Trophoblast cell (in vitro differentiated cells and primary cell): ENCODE measurements around the gene AP1G2.

Source experiments
- DNase-seq, 2 donors: peaks; one replicate each; pipeline ENCODE4 v3.0.0-alpha.2; 2016
- H2AFZ ChIP-seq: 2 replicates; pipeline ENCODE4 v1.6.1; 2013; ENCODE audit warnings: low read length, moderate library complexity, mild to moderate bottlenecking; ENCODE audit not compliant: insufficient read depth, poor library complexity
- H2AK5ac ChIP-seq: 2 replicates; pipeline ENCODE4 v1.6.1; 2013; ENCODE audit warnings: mild to moderate bottlenecking, low read length
- H2BK120ac ChIP-seq: 2 replicates; pipeline ENCODE4 v1.6.1; 2013; ENCODE audit warnings: low read length, mild to moderate bottlenecking, moderate library complexity; ENCODE audit not compliant: insufficient read depth, poor library complexity
- H2BK12ac ChIP-seq: 2 replicates; pipeline ENCODE4 v1.6.1; 2013; ENCODE audit warnings: mild to moderate bottlenecking, low read length, moderate library complexity
- H2BK5ac ChIP-seq: 2 replicates; pipeline ENCODE4 v1.6.1; 2013; ENCODE audit warnings: low read length, low read depth, moderate library complexity, mild to moderate bottlenecking; ENCODE audit not compliant: poor library complexity
- H3K14ac ChIP-seq: 2 replicates; pipeline ENCODE4 v1.6.1; 2013; ENCODE audit warnings: mild to moderate bottlenecking, low read length
- H3K18ac ChIP-seq: 2 replicates; pipeline ENCODE4 v1.6.1; 2013; ENCODE audit warnings: mild to moderate bottlenecking, low read length
- H3K23ac ChIP-seq: 2 replicates; pipeline ENCODE4 v1.6.1; 2013; ENCODE audit warnings: low read length
- H3K27ac ChIP-seq: 2 replicates; pipeline ENCODE4 v1.5.1; 2013; ENCODE audit warnings: low read depth, mild to moderate bottlenecking, inconsistent platforms, low read length, moderate library complexity
- H3K27me3 ChIP-seq: 2 replicates; pipeline ENCODE4 v1.6.1; 2013; ENCODE audit warnings: inconsistent platforms, mild to moderate bottlenecking, low read length, moderate library complexity; ENCODE audit not compliant: insufficient read depth
- H3K36me3 ChIP-seq, 2 experiments: 1 replicate in 1 of 2; 2 replicates in 1 of 2; pipeline ENCODE4 v1.6.1; 2013; ENCODE audit warnings: low read length in 2 of 2, mild to moderate bottlenecking in 2 of 2, moderate library complexity in 1 of 2; ENCODE audit not compliant: insufficient read depth in 2 of 2, control insufficient read depth in 1 of 2
- H3K4ac ChIP-seq: 2 replicates; pipeline ENCODE4 v1.6.1; 2013; ENCODE audit warnings: low read depth, mild to moderate bottlenecking, low read length, moderate library complexity
- H3K4me1 ChIP-seq, 2 experiments: 1 replicate in 1 of 2; 2 replicates in 1 of 2; pipeline ENCODE4 v1.6.1; 2013; ENCODE audit warnings: low read length in 2 of 2, mild to moderate bottlenecking in 2 of 2, moderate library complexity in 1 of 2; ENCODE audit not compliant: insufficient read depth in 2 of 2, control insufficient read depth in 1 of 2
- H3K4me2 ChIP-seq: 2 replicates; pipeline ENCODE4 v1.6.1; 2013; ENCODE audit warnings: inconsistent platforms, mild to moderate bottlenecking, low read length, moderate library complexity
- H3K4me3 ChIP-seq: 2 replicates; pipeline ENCODE4 v1.5.1; 2013; ENCODE audit warnings: mild to moderate bottlenecking, low read depth, low read length, inconsistent platforms
- H3K79me1 ChIP-seq: one replicate; pipeline ENCODE4 v1.6.1; 2013; ENCODE audit warnings: low read length
- H3K79me2 ChIP-seq: 2 replicates; pipeline ENCODE4 v1.6.1; 2013; ENCODE audit warnings: low read length, mild to moderate bottlenecking; ENCODE audit not compliant: control insufficient read depth, insufficient read depth, poor library complexity
- H3K9ac ChIP-seq: 2 replicates; pipeline ENCODE4 v1.6.1; 2013; ENCODE audit warnings: mild to moderate bottlenecking, low read length
- H3K9me3 ChIP-seq: 2 replicates; pipeline ENCODE4 v1.6.1; 2013; ENCODE audit warnings: low read depth, mild to moderate bottlenecking, control low read depth, inconsistent platforms, low read length; ENCODE audit not compliant: insufficient read depth
- H4K12ac ChIP-seq: 2 replicates; pipeline ENCODE4 v1.6.1; 2013; ENCODE audit warnings: low read depth, mild to moderate bottlenecking, low read length, moderate library complexity
- H4K8ac ChIP-seq: 2 replicates; pipeline ENCODE4 v1.6.1; 2013; ENCODE audit warnings: low read depth, mild to moderate bottlenecking, low read length, moderate library complexity
- H4K91ac ChIP-seq: one replicate; pipeline ENCODE4 v1.6.1; 2013; ENCODE audit warnings: low read depth, mild to moderate bottlenecking, low read length, moderate library complexity
- WGBS: extraction: QIAGEN DNeasy Blood & Tissue Kit; methylation state at CpG from one replicate; pipeline ENCODE4 v1.1.7; 2013; ENCODE audit warnings: missing lambda C conversion rate; ENCODE audit not compliant: insufficient read length, insufficient coverage; ENCODE audit errors: extremely low coverage; 5-methylcytosine and 5-hydroxymethylcytosine counted together

The AP1G2 gene

DNA sequence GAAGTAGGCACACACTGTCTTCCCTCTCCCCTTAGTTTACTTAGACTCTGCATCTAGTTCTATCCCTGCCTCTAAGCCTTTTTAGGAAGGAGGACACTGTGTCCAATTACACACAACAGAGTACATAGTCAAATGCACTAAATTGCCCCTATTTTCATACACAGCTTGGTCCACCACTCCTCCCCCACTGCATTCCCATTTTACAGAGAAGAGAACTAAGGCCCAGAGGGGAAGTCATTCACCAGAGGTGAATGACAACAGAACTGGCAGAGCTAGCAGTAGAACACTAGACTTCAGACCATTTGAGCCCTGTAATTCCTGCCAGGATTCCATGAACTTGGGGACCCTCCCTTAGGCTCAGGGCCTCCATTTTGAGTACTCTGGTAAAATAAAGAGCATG lies 12.1 kb upstream of the AP1G2 start:
- Histone ChIP-seq H3K4me2 (no peak overlapping the region), H3K4me3 (no peak overlapping the region), H3K79me2 (no peaks in the 10 kb centered on the region)

GRCh38 chr14:23579311-23579630 lies 11.7 kb upstream of the AP1G2 start:
- Histone ChIP-seq H3K36me3 (no peaks in the 10 kb centered on the region), H3K14ac (no peak overlapping the region), H3K4me1 (peaks cover 4 to 5% of the 10 kb centered on the region in 2 experiments), H2AK5ac (no peak overlapping the region), H2BK120ac (no peak overlapping the region), H3K4me3 (no peak overlapping the region), H3K27ac (no peak overlapping the region), H3K27me3 (peaks cover 49% of the 10 kb centered on the region), H4K91ac (no peak overlapping the region), H3K9ac (no peak overlapping the region), H2AFZ (no peak overlapping the region), H3K79me2 (no peaks in the 10 kb centered on the region), H2BK5ac (no peak overlapping the region), H4K8ac (no peak overlapping the region), H4K12ac (no peak overlapping the region), H3K9me3 (peaks cover 18% of the 10 kb centered on the region), H3K23ac (no peak overlapping the region), H3K79me1 (no peaks in the 10 kb centered on the region), H3K18ac (no peak overlapping the region), H3K4ac (no peak overlapping the region), H2BK12ac (no peak overlapping the region), H3K4me2 (no peak overlapping the region)
- DNase-seq, result no peak
- no CpG with 5 or more reads among the region's 3 CpGs for WGBS

More for the DNA sequence above, 12.1 kb upstream of the AP1G2 start:
- H2AFZ ChIP-seq, result no peak overlapping the region
- H3K4ac ChIP-seq, result no peak overlapping the region
- no peak overlapping the region for H3K9ac ChIP-seq
- H3K27me3 ChIP-seq, result peaks cover 49% of the 10 kb centered on the region
- H3K27ac ChIP-seq, result no peak overlapping the region
- H2BK120ac ChIP-seq, result no peak overlapping the region
- H3K18ac ChIP-seq, result no peak overlapping the region
- no peak overlapping the region for H2AK5ac ChIP-seq
- H4K91ac ChIP-seq, result no peak overlapping the region
- H2BK5ac ChIP-seq, result no peak overlapping the region
- peaks cover 4 to 5% of the 10 kb centered on the region in 2 experiments for H3K4me1 ChIP-seq
- no peaks in the 10 kb centered on the region for H3K36me3 ChIP-seq
- H3K23ac ChIP-seq, result no peak overlapping the region
- H4K12ac ChIP-seq, result no peak overlapping the region
- H2BK12ac ChIP-seq, result no peak overlapping the region
- no peak overlapping the region for H3K14ac ChIP-seq
- H4K8ac ChIP-seq, result no peak overlapping the region
- H3K9me3 ChIP-seq, result peaks cover 18% of the 10 kb centered on the region
- DNase-seq, result no peak
- no peaks in the 10 kb centered on the region for H3K79me1 ChIP-seq

- peaks cover 4 to 5% of the 10 kb centered on the region in 2 experiments for H3K4me1 ChIP-seq
- H3K79me1 ChIP-seq, result no peaks in the 10 kb centered on the region
- no peak for DNase-seq
- H3K36me3 ChIP-seq, result no peaks in the 10 kb centered on the region
- H2BK120ac ChIP-seq, result no peak within 1 kb of the TSS
- no peak within 1 kb of the TSS for H3K27ac ChIP-seq
- no peak within 1 kb of the TSS for H3K4ac ChIP-seq
- no peaks in the 10 kb centered on the region for H3K79me2 ChIP-seq
- peaks cover 49% of the 10 kb centered on the region for H3K27me3 ChIP-seq
- no peak within 1 kb of the TSS for H2BK12ac ChIP-seq
- no peak within 1 kb of the TSS for H3K23ac ChIP-seq
- H2AK5ac ChIP-seq, result no peak within 1 kb of the TSS
- no peak within 1 kb of the TSS for H4K91ac ChIP-seq
- no peak within 1 kb of the TSS for H2BK5ac ChIP-seq
- H3K14ac ChIP-seq, result no peak within 1 kb of the TSS
- no peak within 1 kb of the TSS for H2AFZ ChIP-seq
- no peak within 1 kb of the TSS for H3K4me2 ChIP-seq
- no CpG with 5 or more reads among the region's 18 CpGs for WGBS
- peaks cover 18% of the 10 kb centered on the region for H3K9me3 ChIP-seq
- no peak within 1 kb of the TSS for H3K18ac ChIP-seq
- H4K8ac ChIP-seq, result no peak within 1 kb of the TSS
- H3K9ac ChIP-seq, result no peak within 1 kb of the TSS
- no peak within 1 kb of the TSS for H3K4me3 ChIP-seq
- H4K12ac ChIP-seq, result no peak within 1 kb of the TSS
Observed at GRCh38 chr14:23578560-23579310, 11.1 kb upstream of the AP1G2 start, which contains the start of gene JPH4. TSS of gene JPH4 (minus strand) at chr14:23578790. CDS start at chr14:23577453, 1,337 bp downstream.

GRCh38 chr14:23577710-23578392 lies 10.3 kb upstream of the AP1G2 start:
- no peak overlapping the region for H2BK12ac ChIP-seq
- H4K12ac ChIP-seq, result no peak overlapping the region
- no peak overlapping the region for H2BK5ac ChIP-seq
- H2AFZ ChIP-seq, result no peak overlapping the region
- no peak overlapping the region for H2AK5ac ChIP-seq
- H3K18ac ChIP-seq, result no peak overlapping the region
- H3K36me3 ChIP-seq, result no peaks in the 10 kb centered on the region
- WGBS, result no CpG with 5 or more reads among the region's 24 CpGs
- no peaks in the 10 kb centered on the region for H3K79me1 ChIP-seq
- no peak overlapping the region for H3K4me3 ChIP-seq
- H3K23ac ChIP-seq, result no peak overlapping the region
- H3K4ac ChIP-seq, result no peak overlapping the region
- H2BK120ac ChIP-seq, result no peak overlapping the region
- H3K79me2 ChIP-seq, result no peaks in the 10 kb centered on the region
- no peak overlapping the region for H3K9ac ChIP-seq
- peaks cover 18% of the 10 kb centered on the region for H3K9me3 ChIP-seq
- H3K4me1 ChIP-seq, result peaks cover 4 to 5% of the 10 kb centered on the region in 2 experiments
- no peak overlapping the region for H3K14ac ChIP-seq
- no peak overlapping the region for H3K27ac ChIP-seq
- no peak overlapping the region for H3K4me2 ChIP-seq
- no peak overlapping the region for H4K8ac ChIP-seq
- no peak for DNase-seq
- H3K27me3 ChIP-seq, result peaks cover 49% of the 10 kb centered on the region
- H4K91ac ChIP-seq, result no peak overlapping the region
